H9 (cell line): ENCODE measurements around the gene OR6K2. TPM values are rescaled to one million over a fixed set of nuclear protein-coding genes. Genes with fewer than 3 reads are reported as not detected.
"Not testable (repeated sequence)": the region's sequence is repeated elsewhere in the genome, so short reads cannot be mapped to it uniquely, and the experiment has no call there.

Source experiments
- DNase-seq: peaks from one replicate; pipeline ENCODE4 v3.0.0-alpha.2; 2017
- H2AFZ ChIP-seq: one replicate; pipeline ENCODE4 v1.6.1; 2013; ENCODE audit warnings: mild to moderate bottlenecking, low read length, control low read depth, moderate library complexity
- H2AK5ac ChIP-seq: 2 replicates; pipeline ENCODE4 v1.6.1; 2013; ENCODE audit warnings: low read length, control low read depth, mixed read lengths; ENCODE audit not compliant: insufficient read length
- H2BK120ac ChIP-seq: one replicate; pipeline ENCODE4 v1.6.1; 2013; ENCODE audit warnings: low read depth, mild to moderate bottlenecking, low read length, control low read depth, inconsistent platforms; ENCODE audit not compliant: poor library complexity, severe bottlenecking
- H2BK12ac ChIP-seq: 2 replicates; pipeline ENCODE4 v1.6.1; 2013; ENCODE audit warnings: low read length, control low read depth, mixed read lengths, low read depth; ENCODE audit not compliant: insufficient read length
- H2BK15ac ChIP-seq: 2 replicates; pipeline ENCODE4 v1.6.1; 2013; ENCODE audit warnings: low read depth, low read length, control low read depth
- H2BK20ac ChIP-seq: one replicate; pipeline ENCODE4 v1.6.1; 2013; ENCODE audit warnings: low read depth, mild to moderate bottlenecking, low read length, control low read depth, inconsistent platforms; ENCODE audit not compliant: poor library complexity, severe bottlenecking
- H2BK5ac ChIP-seq: 2 replicates; pipeline ENCODE4 v1.6.1; 2013; ENCODE audit warnings: low read length, control low read depth, mixed read lengths; ENCODE audit not compliant: insufficient read length
- H3K14ac ChIP-seq: 2 replicates; pipeline ENCODE4 v1.6.1; 2013; ENCODE audit warnings: low read length, control low read depth; ENCODE audit not compliant: insufficient read depth
- H3K18ac ChIP-seq: 2 replicates; pipeline ENCODE4 v1.6.1; 2013; ENCODE audit warnings: low read depth, mild to moderate bottlenecking, mixed read lengths, low read length, control low read depth; ENCODE audit not compliant: insufficient read length
- H3K23ac ChIP-seq: 2 replicates; pipeline ENCODE4 v1.6.1; 2013; ENCODE audit warnings: low read length, control low read depth, mixed read lengths, low read depth; ENCODE audit not compliant: insufficient read length
- H3K23me2 ChIP-seq: 2 replicates; pipeline ENCODE4 v1.6.1; 2013; ENCODE audit warnings: low read depth, mild to moderate bottlenecking, mixed read lengths, low read length, control low read depth; ENCODE audit not compliant: insufficient read length, poor library complexity, severe bottlenecking
- H3K27ac ChIP-seq: 2 replicates; pipeline ENCODE4 v1.5.1; 2013; ENCODE audit warnings: low read length, control low read depth, mixed read lengths, low read depth; ENCODE audit not compliant: insufficient read length
- H3K27me3 ChIP-seq: 2 replicates; pipeline ENCODE4 v1.6.1; 2013; ENCODE audit warnings: low read length, control low read depth, inconsistent platforms; ENCODE audit not compliant: insufficient read depth
- H3K4ac ChIP-seq: 2 replicates; pipeline ENCODE4 v1.6.1; 2013; ENCODE audit warnings: low read depth, mild to moderate bottlenecking, control low read depth, inconsistent platforms, low read length, moderate library complexity
- H3K4me1 ChIP-seq: 2 replicates; pipeline ENCODE4 v1.6.1; 2013; ENCODE audit warnings: low read length, control low read depth, inconsistent platforms; ENCODE audit not compliant: insufficient read depth
- H3K4me2 ChIP-seq: 2 replicates; pipeline ENCODE4 v1.6.1; 2013; ENCODE audit warnings: low read length, control low read depth, mixed read lengths; ENCODE audit not compliant: insufficient read length, insufficient read depth
- H3K56ac ChIP-seq: 2 replicates; pipeline ENCODE4 v1.6.1; 2013; ENCODE audit warnings: low read depth, mild to moderate bottlenecking, mixed read lengths, low read length, control low read depth; ENCODE audit not compliant: insufficient read length
- H3K79me1 ChIP-seq: 2 replicates; pipeline ENCODE4 v1.6.1; 2013; ENCODE audit warnings: low read depth, mild to moderate bottlenecking, moderate library complexity, low read length, control low read depth, inconsistent platforms; ENCODE audit not compliant: insufficient read depth, poor library complexity, severe bottlenecking
- H3K79me2 ChIP-seq: 2 replicates; pipeline ENCODE4 v1.6.1; 2013; ENCODE audit warnings: low read length, control low read depth, inconsistent platforms; ENCODE audit not compliant: insufficient read depth
- H3K9ac ChIP-seq: 2 replicates; pipeline ENCODE4 v1.6.1; 2013; ENCODE audit warnings: low read length, control low read depth, mixed read lengths; ENCODE audit not compliant: insufficient read length; ENCODE audit errors: extremely low read depth
- H3K9me3 ChIP-seq: one replicate; pipeline ENCODE4 v1.6.1; 2013; ENCODE audit warnings: low read depth, low read length, inconsistent platforms; ENCODE audit not compliant: control insufficient read depth
- H3T11ph ChIP-seq: one replicate; pipeline ENCODE4 v1.6.1; 2013; ENCODE audit warnings: mild to moderate bottlenecking, low read length, control low read depth, inconsistent platforms
- H4K20me1 ChIP-seq: one replicate; pipeline ENCODE4 v1.6.1; 2013; ENCODE audit not compliant: control insufficient read depth, insufficient read length, insufficient read depth
- H4K5ac ChIP-seq: 2 replicates; pipeline ENCODE4 v1.6.1; 2013; ENCODE audit warnings: low read depth, mild to moderate bottlenecking, mixed read lengths, low read length, control low read depth; ENCODE audit not compliant: insufficient read length
- H4K8ac ChIP-seq: replicated peaks from 2 replicates; pipeline ENCODE4 v1.6.1; 2013; ENCODE audit warnings: low read length, control low read depth, mixed read lengths, low read depth; ENCODE audit not compliant: insufficient read length
- H4K91ac ChIP-seq: 2 replicates; pipeline ENCODE4 v1.6.1; 2013; ENCODE audit warnings: low read depth, mild to moderate bottlenecking, moderate library complexity, mixed read lengths, low read length, control low read depth; ENCODE audit not compliant: insufficient read length
- H3K27ac Mint-ChIP-seq, 3 experiments: 2 replicates in 2 of 3; 3 replicates in 1 of 3; pipeline ENCODE4 v1.8.0; 2020 to 2021; ENCODE audit warnings: mixed read lengths in 3 of 3, mild to moderate bottlenecking in 1 of 3, moderate library complexity in 1 of 3
- H3K27me3 Mint-ChIP-seq: 2 replicates; pipeline ENCODE4 v1.8.0; 2021; ENCODE audit warnings: low read depth, mild to moderate bottlenecking, moderate library complexity, mixed read lengths
- H3K36me3 Mint-ChIP-seq, 3 experiments: 2 replicates in 2 of 3; 3 replicates in 1 of 3; pipeline ENCODE4 v1.8.0; 2020 to 2021; ENCODE audit warnings: low read depth in 3 of 3, mixed read lengths in 3 of 3; ENCODE audit not compliant: insufficient read depth in 1 of 3
- H3K4me1 Mint-ChIP-seq, 2 experiments: 2 replicates each; pipeline ENCODE4 v1.8.0; 2020; ENCODE audit warnings: mixed read lengths in 2 of 2
- H3K4me3 Mint-ChIP-seq, 2 experiments: 2 replicates in 1 of 2; 3 replicates in 1 of 2; pipeline ENCODE4 v1.8.0; 2020 to 2021; ENCODE audit warnings: mild to moderate bottlenecking in 2 of 2, mixed read lengths in 2 of 2, moderate library complexity in 1 of 2
- H3K9me3 Mint-ChIP-seq, 2 experiments: 2 replicates in 1 of 2; 3 replicates in 1 of 2; pipeline ENCODE4 v1.8.0; 2020; ENCODE audit warnings: mild to moderate bottlenecking in 2 of 2, mixed read lengths in 2 of 2, moderate library complexity in 1 of 2
- CTCF ChIP-seq: fragments of 200-600 bp; sonication (generic); conservative IDR thresholded peaks from 3 replicates; pipeline ENCODE4 v1.8.0; 2021; ENCODE audit warnings: antibody characterized with exemption, mild to moderate bottlenecking
- WGBS: extraction: QIAGEN DNeasy Blood & Tissue Kit; methylation state at CpG from one replicate; pipeline ENCODE4 v1.1.7; 2013; ENCODE audit warnings: missing lambda C conversion rate, low lambda C conversion rate, mixed read lengths; ENCODE audit not compliant: insufficient read length; ENCODE audit errors: extremely low coverage; 5-methylcytosine and 5-hydroxymethylcytosine counted together
- total RNA-seq: library from RNA; stranded (reverse); gene quantifications from 2 replicates; pipeline ENCODE4 v1.2.1, GENCODE V29; 2021

The OR6K2 gene
- total RNA-seq, 1 experiment from 2014 or later: not detected

GRCh38 chr1:158689110-158689509, 11.3 kb downstream of the OR6K2 start:
- H3T11ph ChIP-seq: no peak overlapping the region
- Mint-ChIP-seq H3K4me1 (no peaks in the 10 kb centered on the region), H3K36me3 (no peaks in the 10 kb centered on the region), H3K27ac (no peak overlapping the region), H3K9me3 (no peaks in the 10 kb centered on the region; a peak in 1 of 5 replicates), H3K27me3 (no peaks in the 10 kb centered on the region; the same call in 1 of the 2 replicates), H3K4me3 (no peak overlapping the region)
- no peak overlapping the region for H2BK15ac ChIP-seq
- H3K4me2 ChIP-seq: no peak overlapping the region
- no peaks in the 10 kb centered on the region for H3K9me3 ChIP-seq
- no peak overlapping the region for H2AK5ac ChIP-seq
- H3K18ac ChIP-seq: no peak overlapping the region
- no peak overlapping the region for H4K5ac ChIP-seq
- no peak overlapping the region for H3K9ac ChIP-seq
- no peak for TF ChIP-seq CTCF
- H3K27ac ChIP-seq: no peak overlapping the region
- H3K4ac ChIP-seq: no peak overlapping the region
- H2BK12ac ChIP-seq: no peak overlapping the region
- H3K14ac ChIP-seq: no peak overlapping the region
- H3K23ac ChIP-seq: no peak overlapping the region
- no peak overlapping the region for H2AFZ ChIP-seq
- no peak overlapping the region for H2BK120ac ChIP-seq
- no peaks in the 10 kb centered on the region for H3K27me3 ChIP-seq
- H4K8ac ChIP-seq: no peak overlapping the region
- DNase-seq: no peak
- no peaks in the 10 kb centered on the region for H4K20me1 ChIP-seq
- H3K4me1 ChIP-seq: no peaks in the 10 kb centered on the region
- H2BK5ac ChIP-seq: no peak overlapping the region
- no peaks in the 10 kb centered on the region for H3K79me2 ChIP-seq
- no peaks in the 10 kb centered on the region for H3K23me2 ChIP-seq
- no CpG with 5 or more reads among the region's 1 CpG for WGBS
- no peak overlapping the region for H4K91ac ChIP-seq
- H2BK20ac ChIP-seq: no peak overlapping the region
- H3K79me1 ChIP-seq: no peaks in the 10 kb centered on the region
- no peak overlapping the region for H3K56ac ChIP-seq

GRCh38 chr1:158688343-158688742, 12.1 kb downstream of the OR6K2 start:
- not testable (repeated sequence) for H3K9me3 ChIP-seq, H3K27me3 Mint-ChIP-seq, H3K23ac ChIP-seq, H3K4me1 ChIP-seq, H3K79me1 ChIP-seq, H2BK12ac ChIP-seq, H3K27ac Mint-ChIP-seq, H4K20me1 ChIP-seq, H3K9me3 Mint-ChIP-seq, H3K4me2 ChIP-seq, H3K14ac ChIP-seq, H2AFZ ChIP-seq, H3K36me3 Mint-ChIP-seq, H3K56ac ChIP-seq, DNase-seq, H4K5ac ChIP-seq, H3K79me2 ChIP-seq, H2BK120ac ChIP-seq, H3K4me1 Mint-ChIP-seq, H3K23me2 ChIP-seq, H3K18ac ChIP-seq, H2BK15ac ChIP-seq, H4K8ac ChIP-seq, H2AK5ac ChIP-seq, H3K9ac ChIP-seq, H3K27ac ChIP-seq, H2BK5ac ChIP-seq, H3K27me3 ChIP-seq, H2BK20ac ChIP-seq, H4K91ac ChIP-seq, H3K4ac ChIP-seq, H3K4me3 Mint-ChIP-seq, H3T11ph ChIP-seq
- no CpG with 5 or more reads among the region's 1 CpG for WGBS
